GM18873 (cell line): ENCODE results near the gene PIGR.

Source experiments
- ATAC-seq: cut with Tn5 transposase; IDR thresholded peaks from one replicate; pipeline ENCODE4 v1.9.1; 2021; ENCODE audit warnings: mild to moderate bottlenecking, moderate library complexity, moderate number of reproducible peaks; ENCODE audit not compliant: unreplicated experiment, low FRiP score

Gene PIGR, protein sequence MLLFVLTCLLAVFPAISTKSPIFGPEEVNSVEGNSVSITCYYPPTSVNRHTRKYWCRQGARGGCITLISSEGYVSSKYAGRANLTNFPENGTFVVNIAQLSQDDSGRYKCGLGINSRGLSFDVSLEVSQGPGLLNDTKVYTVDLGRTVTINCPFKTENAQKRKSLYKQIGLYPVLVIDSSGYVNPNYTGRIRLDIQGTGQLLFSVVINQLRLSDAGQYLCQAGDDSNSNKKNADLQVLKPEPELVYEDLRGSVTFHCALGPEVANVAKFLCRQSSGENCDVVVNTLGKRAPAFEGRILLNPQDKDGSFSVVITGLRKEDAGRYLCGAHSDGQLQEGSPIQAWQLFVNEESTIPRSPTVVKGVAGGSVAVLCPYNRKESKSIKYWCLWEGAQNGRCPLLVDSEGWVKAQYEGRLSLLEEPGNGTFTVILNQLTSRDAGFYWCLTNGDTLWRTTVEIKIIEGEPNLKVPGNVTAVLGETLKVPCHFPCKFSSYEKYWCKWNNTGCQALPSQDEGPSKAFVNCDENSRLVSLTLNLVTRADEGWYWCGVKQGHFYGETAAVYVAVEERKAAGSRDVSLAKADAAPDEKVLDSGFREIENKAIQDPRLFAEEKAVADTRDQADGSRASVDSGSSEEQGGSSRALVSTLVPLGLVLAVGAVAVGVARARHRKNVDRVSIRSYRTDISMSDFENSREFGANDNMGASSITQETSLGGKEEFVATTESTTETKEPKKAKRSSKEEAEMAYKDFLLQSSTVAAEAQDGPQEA

DNA sequence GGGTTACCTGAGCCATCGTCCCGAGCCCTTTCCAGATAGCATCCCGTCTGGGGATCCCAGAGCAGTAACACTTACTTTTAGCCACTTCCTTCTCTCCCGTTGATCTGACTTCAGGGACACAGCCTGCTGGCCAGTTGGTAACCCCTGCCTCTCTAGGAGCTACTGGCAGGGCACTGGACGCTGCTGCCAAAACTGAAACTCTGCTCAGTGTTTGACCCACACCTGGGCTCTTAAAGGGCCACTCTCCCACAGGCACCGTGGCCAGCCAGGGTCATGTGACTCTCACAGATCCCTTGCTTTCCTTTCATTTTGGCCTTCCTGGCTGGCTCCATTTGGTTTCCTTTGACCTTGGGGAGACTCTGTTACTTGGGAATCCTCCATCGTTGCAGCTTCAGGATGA is at the start of gene PIGR:
TSS of gene PIGR (minus strand) at position 206 of the 400 bp plus-strand sequence. CDS start 5,935 bp downstream, outside the sequence.
- no peak for ATAC-seq

DNA sequence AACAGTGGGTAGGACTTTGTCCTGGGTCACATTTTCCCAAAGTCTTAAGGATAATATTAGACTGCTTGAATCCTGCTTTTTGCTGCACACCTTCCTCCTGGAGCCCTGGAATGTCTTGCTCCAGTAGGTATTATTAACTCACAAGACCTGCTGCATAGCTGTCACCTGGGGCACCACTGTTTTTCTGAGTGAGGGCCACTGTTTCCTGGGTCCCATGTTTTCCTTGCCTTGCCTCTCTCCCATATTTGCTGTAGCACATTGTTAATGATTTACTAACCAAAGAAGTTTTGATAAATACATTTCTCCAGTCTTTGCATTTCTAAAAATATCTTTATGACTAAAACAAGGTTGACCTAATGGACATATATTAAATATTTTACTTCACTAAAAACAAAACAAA is 46.5 kb upstream of the PIGR start:
- no peak for ATAC-seq

DNA sequence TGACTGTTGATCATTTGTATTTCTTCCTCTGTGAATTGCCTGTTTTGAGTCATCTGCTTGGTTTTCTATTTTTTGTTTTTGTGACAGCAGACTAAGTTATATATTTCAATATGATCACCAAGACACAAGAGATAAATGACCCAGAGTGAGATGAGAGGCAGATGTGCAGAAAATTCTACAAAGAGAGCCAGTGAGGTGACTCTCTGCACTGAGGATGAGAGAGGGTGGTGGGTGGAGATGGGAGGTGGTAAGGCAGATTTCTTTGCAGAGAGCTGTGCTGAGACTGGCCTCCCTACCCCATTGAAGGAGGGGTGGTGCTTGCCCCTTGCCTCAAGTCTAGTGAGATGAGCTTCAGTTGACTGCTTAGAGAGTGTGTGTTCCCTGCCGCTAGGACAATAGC is 41.6 kb upstream of the PIGR start:
- no peak for ATAC-seq

DNA sequence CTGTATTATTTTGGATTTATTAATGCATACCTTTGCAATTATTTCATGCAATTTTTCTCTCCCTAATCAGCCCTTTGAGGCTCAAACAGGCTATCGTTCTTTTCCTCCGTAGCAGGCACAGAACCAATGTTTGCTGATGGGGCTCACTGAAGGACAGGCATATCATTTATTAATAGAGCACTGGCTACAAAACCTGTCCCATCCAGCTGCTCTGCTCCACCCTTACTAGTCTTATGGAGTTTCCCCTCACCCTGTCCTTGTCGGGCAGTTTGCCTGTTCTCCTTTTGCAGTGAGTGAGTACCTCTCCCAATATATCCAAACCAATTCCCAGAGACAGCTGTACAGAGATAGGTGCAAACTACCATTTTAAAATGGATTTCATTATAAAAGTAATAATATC is 40.6 kb upstream of the PIGR start:
- ATAC-seq, result no peak

DNA sequence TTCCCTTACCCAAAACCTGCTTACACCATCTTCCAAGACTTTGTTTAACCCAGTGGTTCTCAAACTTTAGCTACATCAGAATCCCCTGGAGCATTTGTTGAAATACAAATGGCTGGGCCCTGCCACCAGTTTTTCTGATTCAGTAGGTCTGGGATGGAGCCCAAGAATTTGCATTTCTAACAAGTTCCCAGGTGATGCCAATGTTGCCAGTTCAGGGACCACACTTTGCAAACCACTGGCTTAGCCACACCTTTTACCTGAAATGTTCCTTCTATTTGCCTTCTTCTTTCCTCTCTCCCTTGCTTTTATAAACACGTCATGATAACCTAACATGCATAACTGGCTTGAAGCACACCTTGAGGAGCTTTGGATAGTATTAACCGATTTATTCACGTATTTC is 40.1 kb upstream of the PIGR start:
- ATAC-seq, result no peak

DNA sequence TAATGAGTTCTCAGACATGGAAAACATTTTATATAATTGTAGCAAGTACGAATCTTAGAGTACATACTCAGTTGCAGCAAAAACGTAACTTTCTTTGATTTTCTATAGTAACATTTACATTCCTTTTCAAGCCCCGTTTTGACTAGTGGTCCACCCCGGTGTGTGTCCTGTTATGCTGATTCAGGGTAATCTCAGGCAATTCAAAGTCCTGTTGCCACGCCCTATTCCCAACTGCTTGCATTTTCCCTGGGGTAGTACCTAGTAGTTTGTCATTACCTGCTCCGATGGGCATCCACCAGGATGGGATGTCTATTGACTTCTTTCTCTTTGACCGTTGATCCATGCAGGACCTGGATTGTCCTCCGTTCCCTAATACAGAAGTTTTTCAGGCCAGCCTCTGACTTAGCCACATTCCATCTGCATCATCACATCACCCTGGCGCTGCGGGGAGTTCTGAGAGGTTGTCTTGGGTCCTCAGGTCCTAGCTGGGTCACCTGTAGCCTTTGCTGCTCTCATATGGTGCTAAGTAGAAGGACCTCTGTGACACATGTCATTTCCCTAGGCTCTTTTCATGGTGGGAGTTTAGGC is 39.0 kb upstream of the PIGR start:
- no peak for ATAC-seq

DNA sequence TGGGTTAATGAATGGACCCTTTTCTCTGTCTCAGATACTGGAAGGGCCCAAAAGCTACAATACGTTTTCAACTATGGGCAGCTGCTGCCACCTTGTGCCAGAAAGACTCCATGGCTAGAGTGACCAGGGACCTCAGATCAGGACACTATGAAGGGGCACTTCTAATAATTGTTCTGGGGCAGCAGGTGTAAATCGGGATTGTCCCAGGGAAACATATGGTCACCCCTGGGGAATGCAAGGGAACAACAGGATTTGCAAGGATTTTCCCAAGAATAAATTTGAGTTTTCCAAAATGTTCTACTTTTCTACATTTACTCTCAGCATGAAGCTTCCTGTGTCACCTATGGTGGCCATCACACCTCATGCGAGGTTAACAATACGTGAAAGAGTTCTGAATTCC is 36.0 kb upstream of the PIGR start:
- ATAC-seq, result no peak

DNA sequence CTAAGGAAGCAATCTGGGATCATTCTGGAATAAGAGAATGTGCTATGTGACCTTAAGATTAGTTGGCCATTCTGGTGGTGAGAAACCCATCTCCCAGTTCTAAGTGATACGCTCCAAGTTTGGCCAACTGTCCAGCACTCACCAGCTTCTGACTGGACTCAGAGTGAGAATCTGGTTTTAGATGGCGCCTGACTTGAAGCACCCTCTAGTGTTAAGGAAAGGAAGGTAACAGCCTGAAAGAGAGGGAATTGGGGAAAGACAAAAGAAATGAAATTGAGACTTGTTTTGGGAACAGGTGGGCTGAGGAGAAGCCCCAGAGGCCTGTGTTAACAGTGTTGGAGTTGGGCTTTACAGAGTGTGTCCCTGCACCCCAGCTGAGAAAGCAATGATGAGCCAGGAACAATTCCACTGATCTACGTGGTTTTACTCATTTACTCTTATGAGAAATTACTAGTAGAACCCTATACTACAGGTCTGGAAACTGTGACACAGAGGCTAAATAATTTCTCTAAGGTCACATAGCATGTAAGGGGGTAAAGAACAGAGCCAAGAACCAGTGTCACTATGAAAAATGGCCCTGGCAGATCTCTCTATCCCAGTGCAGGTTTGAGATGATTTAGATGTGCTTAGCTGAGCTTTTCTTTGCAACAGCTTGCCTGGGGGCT is 33.2 kb upstream of the PIGR start:
- ATAC-seq, result no peak

DNA sequence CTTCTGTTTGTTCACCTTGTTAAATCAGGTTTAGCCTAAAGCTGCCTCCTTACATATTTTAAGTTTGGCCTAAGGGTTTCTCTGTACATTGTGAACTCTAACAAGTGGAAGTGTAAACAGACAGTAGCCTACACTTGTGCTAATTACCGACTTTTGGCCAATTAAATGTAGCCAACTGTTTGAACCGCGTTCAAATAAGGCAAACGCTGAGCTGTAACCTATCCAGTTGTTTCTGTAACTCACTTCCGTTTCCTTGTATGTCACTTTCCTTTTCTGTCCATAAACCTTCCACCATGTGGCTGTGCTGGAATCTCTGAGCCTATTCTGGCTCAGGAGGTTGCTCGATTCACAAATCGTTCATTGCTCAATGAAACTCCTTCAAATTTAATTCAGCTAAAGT is 32.0 kb upstream of the PIGR start:
- no peak for ATAC-seq

DNA sequence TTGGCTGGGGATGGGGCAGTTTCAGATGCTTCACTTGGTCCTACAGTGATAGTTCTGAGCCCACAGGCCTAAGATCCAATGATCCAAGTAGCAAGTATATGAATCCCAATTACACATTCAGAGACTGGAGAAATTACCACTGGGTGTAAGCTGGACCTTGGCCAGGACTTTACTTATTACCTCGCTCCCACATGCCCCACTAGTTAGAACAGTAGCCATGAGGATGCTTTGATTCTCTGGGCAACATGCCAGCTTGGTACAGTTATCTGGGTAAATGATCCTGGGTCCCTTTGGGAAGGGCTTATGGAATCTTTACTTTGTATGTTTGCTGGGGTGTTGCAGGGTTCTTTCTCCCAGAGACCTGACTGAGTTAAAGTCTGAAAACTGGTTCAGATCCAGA is 29.0 kb upstream of the PIGR start:
- no peak for ATAC-seq

DNA sequence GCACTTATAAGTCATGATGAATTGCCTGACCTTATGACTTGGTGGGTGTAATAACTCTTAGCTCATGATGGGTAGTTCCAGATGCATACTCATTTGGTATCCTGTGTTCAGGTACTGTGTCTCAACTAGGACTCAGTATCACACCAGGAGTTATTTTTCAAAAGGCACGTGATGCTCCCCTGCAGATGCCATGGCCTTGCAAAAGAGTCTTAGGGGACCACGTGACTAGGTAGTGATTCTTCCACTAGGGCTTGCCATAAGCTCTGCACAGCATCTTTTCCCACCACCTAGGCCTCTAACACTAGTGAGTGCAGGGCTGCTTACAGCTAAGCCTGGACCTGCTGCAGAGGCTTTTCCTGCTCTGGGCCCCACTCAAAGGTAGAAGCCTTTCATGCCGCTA is 27.9 kb upstream of the PIGR start:
- ATAC-seq, result no peak

DNA sequence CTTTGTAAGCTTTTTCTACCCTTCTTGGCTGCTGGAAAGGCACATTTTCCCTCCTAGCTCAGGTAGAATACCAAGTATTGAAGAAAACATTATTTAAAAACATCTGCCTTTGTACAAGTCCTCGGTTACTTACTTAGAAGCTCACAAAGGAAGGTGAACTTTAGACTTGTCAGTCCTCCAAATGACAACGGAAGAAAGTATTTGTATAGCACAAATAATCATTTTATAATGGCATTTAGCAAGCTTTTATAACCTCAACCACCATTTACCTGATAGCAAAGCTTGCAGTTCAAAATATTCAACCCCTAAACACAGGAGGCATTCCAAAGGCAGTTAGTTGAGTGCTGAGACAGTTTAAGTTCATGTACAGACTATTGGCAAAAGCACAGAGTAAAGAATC is 26.5 kb upstream of the PIGR start:
- ATAC-seq, result no peak

DNA sequence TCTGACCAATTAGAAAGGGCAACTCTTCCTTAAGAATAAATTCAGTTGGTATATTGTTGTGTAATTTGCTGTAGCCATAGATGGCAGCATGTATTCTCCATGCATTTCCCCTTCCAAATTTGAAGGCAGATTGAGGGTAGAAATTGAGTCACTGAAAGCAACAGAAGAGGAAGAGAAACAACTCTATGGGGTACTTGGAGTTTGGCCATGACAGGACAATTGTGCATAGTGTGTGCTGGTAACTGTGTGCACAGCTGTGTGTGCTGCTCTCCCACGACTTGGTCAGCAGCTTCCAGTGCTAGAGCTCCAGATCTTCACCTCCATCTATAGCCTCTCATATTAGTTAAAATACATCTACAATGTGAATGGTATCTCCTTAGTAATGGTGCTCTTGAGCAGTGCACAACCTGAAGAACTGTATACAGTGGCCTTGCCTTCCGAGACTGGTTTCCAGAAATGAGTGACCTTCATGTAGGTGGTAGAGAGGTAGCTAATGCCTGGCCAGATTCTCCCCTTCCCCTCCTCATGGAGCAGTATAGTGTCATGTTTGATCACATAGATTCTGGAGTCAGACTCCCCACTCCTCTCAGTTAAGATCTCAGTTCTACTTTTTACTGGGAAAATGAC is 24.9 kb upstream of the PIGR start:
- ATAC-seq, result no peak

DNA sequence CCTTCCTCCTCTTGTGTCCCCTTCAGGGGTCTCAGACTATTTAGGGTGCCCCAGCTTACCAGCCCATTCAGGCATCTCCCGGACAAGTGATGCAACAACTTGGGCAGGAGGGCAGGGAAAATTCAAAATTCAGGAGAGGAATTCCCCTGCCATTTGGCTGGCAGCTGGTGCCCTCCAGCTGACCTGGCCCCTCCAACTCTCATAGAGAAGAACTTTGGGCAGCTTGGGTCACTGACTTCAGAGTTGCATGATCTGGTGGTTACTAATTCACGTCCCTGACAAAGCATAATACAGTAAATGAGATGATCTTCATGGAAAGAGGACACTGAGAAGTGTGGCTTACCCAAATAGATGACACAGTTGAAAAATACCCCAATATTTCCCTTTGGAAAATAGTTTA is 24.2 kb upstream of the PIGR start, which contains the start of gene FCAMR:
TSS of gene FCAMR (minus strand) at position 15 of the 400 bp plus-strand sequence. CDS start 335 bp downstream, outside the sequence.
- ATAC-seq, result no peak

DNA sequence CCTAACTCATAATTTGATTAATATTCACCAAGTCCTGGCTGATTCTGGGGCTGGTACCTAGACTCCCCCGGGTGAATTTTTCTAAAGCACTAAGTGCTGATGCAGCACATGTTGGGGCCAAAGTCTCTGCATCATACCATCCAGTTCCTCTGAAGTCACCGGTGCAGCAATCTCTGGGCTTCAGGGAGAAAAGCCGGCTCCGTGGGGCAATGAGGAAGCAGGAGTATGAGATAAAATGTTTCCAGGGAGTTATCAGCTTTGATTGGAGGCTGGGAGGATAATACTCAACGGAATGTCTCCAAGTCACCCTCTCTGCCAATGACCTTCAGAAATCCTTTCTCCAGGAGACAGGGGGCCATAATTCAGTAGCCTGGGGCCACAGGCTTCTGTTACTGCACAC is 22.8 kb upstream of the PIGR start:
- no peak for ATAC-seq

DNA sequence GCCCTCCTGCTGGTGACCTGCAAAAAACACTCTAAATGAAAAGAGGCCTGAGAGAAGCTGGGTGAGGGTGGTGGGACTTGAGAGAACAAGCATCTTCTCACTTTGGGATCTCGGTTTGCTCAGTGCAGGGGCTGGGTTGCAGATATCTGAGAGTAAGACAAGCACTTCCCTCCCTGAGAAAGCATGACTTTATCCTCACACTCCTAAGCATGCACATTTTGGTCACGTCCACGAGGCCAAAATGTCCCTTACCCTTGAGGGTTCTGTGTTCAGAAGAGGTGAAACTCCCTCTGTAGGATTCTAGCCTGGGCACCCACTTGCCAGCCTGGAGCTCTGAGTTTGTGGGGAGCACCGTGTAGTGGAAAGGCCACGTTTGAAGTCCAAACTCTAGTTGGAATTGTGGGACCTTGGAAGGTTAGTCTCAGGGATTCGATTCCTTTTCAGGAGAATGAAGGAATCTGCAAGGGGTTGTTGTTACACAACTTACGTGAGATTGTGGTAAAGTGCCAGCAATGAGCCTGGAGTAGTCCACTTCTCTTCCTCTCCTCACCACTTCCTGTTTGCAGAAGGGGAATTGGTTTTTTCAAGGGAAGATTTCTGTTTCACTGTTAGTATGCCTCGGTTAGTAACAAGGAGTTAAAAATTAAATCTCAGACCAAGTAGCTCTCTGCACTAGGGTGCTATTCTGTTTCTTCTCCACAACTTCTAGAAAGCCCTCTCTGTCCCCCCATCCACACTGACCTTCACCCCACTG is 21.0 kb upstream of the PIGR start:
- ATAC-seq, result peak; percentile 63

DNA sequence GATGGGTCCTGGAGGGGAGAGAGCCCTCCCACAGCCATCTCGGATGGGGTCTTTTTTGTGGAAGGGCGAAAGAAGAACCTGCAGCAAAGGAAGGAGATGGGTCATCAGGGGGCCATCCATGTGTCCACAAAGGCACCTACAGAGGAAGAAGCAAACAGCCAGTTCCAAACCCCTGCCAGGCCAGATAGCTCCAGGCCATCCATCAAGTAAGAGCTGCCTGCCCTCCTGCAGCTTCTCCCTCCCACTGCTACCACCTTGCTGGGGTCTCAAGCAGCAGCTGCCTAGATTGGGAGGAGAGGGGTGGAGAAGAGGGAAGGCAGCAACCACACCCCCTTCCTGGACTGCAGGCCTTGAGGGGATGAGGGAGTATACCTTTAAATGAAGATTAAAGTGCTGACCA is 19.5 kb upstream of the PIGR start:
- no peak for ATAC-seq

DNA sequence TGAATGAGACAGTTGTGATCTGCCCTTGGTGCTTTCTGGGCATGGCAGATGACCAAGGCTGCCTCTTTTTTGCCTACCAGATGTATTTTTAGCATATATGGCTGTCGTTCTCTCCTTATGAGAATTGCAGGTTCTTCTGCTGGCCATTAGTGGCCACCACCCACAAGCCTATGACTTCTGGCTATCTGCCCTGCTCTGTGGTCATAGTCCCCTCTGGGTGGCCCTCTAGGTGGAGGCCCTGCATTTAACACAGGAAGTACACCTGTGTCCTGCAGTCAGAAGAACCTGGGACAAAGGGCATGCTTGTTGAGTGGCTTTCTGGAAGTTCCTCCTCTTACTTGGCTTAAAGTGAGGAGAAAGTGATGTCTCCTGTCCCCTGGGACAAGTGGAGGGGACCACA is 17.5 kb upstream of the PIGR start:
- ATAC-seq, result no peak

DNA sequence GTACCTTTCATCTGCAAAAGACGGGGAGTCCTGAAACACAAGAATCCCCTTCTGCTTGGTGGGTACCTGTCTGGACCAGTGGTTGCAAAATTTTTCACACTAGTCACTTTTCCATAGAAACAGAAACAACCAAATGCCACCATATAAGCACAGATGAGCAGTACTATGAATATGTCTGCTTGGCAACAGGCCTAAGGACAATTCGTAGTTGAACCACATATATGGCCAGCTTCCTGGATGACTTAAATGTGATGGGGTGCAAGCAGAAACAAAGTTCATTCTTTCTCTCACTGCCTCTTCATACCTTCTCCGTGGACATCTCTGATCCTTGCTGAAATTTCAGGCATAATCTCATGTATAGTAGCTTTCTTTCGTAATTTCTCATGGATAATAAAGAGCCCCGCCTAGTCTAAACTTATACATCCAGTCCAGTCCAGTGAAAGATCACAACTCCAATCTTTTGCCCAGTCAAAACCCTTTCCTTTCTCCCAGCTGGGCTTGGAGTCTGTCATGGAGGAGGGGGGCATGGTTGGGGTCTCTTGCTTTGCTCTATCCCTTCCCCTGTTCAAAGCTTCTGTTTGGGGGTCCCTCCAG is 16.9 kb upstream of the PIGR start:
- ATAC-seq, result no peak
